Posterior vena cava (tissue), 2 donors: Measurements from ENCODE around the gene NT5DC3. TPM values are rescaled to one million over a fixed set of nuclear protein-coding genes. Genes with fewer than 3 reads are reported as not detected.

Experiments used
- DNase-seq: peaks from one replicate; pipeline ENCODE4 v3.0.0-alpha.2; 2020; ENCODE audit warnings: low spot score
- intact Hi-C, 2 donors: fragments of 100-400 bp; cut with DNase I; formaldehyde crosslinking; loops; one replicate each; pipeline versions ENCODE4 v1.14.1 to v1.14.2; 2022 to 2023
- total RNA-seq, 2 donors: library from RNA; stranded (reverse); fragmentation: NEBNext Ultra II Directional; extraction: Animal tissue kit (Norgen Biotek cat#: 25700); gene quantifications; one replicate each; pipeline ENCODE4 v1.2.1, GENCODE V29; 2021
- donor health status: DM: yes; HTN: yes; CAD: no.
- donor health status: DM: yes; HTN: yes; CAD: no.

NT5DC3 gene
- total RNA-seq, 2 donors from 2014 or later = 26.1 to 34.8 TPM

- no peak for DNase-seq
- intact Hi-C loops = loop anchor here (5.0 to 10.0 kb wide), 2 partner anchors 91 to 99 kb away; no protein-coding TSS in a partner anchor
Observed at GRCh38 chr12:103773109-103773910, 67.7 kb downstream of the NT5DC3 start.

- no peak for DNase-seq
- intact Hi-C loops = loop anchor here (5.0 to 10.0 kb wide), 2 partner anchors 92 to 100 kb away; no protein-coding TSS in a partner anchor
Observed at GRCh38 chr12:103772367-103773108, 68.5 kb downstream of the NT5DC3 start.

GRCh38 chr12:103771466-103771865 is 69.6 kb downstream of the NT5DC3 start:
- no peak for DNase-seq
- intact Hi-C loops = loop anchor here (5.0 to 10.0 kb wide), 2 partner anchors 93 to 101 kb away; no protein-coding TSS in a partner anchor

- DNase-seq = no peak
- intact Hi-C loops = no loop called here
Observed at GRCh38 chr12:103769240-103769945, 71.6 kb downstream of the NT5DC3 start.

GRCh38 chr12:103768467-103769123 is 72.4 kb downstream of the NT5DC3 start:
- intact Hi-C loops = no loop called here
- no peak for DNase-seq

GRCh38 chr12:103766028-103766427 is 75.0 kb downstream of the NT5DC3 start:
- no peak for DNase-seq
- intact Hi-C loops = no loop called here

GRCh38 chr12:103765322-103765721 is 75.7 kb downstream of the NT5DC3 start:
- intact Hi-C loops = no loop called here
- DNase-seq = no peak

- intact Hi-C loops = no loop called here
- no peak for DNase-seq
Observed at GRCh38 chr12:103762473-103762872, 78.6 kb downstream of the NT5DC3 start.

- DNase-seq = no peak
- intact Hi-C loops = no loop called here
Observed at GRCh38 chr12:103758310-103759089, 82.5 kb downstream of the NT5DC3 start.

- intact Hi-C loops = no loop called here
- DNase-seq = no peak
Observed at GRCh38 chr12:103757248-103757647, 83.8 kb downstream of the NT5DC3 start.

- intact Hi-C loops = no loop called here
- DNase-seq = no peak
Observed at GRCh38 chr12:103756443-103756842, 84.6 kb downstream of the NT5DC3 start.

GRCh38 chr12:103755425-103755824 is 85.6 kb downstream of the NT5DC3 start:
- no peak for DNase-seq
- intact Hi-C loops = no loop called here

GRCh38 chr12:103751600-103751999 is 89.4 kb downstream of the NT5DC3 start:
- intact Hi-C loops = no loop called here
- DNase-seq = no peak

GRCh38 chr12:103751171-103751570 is 89.9 kb downstream of the NT5DC3 start:
- intact Hi-C loops = no loop called here
- no peak for DNase-seq

- intact Hi-C loops = no loop called here
Observed at GRCh38 chr12:103748875-103749274, 92.2 kb downstream of the NT5DC3 start.

GRCh38 chr12:103748002-103748401 is 93.0 kb downstream of the NT5DC3 start:
- intact Hi-C loops = no loop called here

More at GRCh38 chr12:103748875-103749274, 92.2 kb downstream of the NT5DC3 start:
- DNase-seq = no peak

GRCh38 chr12:103745962-103746361 is 95.1 kb downstream of the NT5DC3 start:
- intact Hi-C loops = no loop called here
- DNase-seq = no peak

More at GRCh38 chr12:103748002-103748401, 93.0 kb downstream of the NT5DC3 start:
- no peak for DNase-seq

GRCh38 chr12:103743788-103744187 is 97.2 kb downstream of the NT5DC3 start:
- DNase-seq = no peak
- intact Hi-C loops = no loop called here
